D721Med (cell line): Measurements from ENCODE around the gene THOC5.
"Not testable (repeated sequence)": the region's sequence is repeated elsewhere in the genome, so short reads cannot be mapped to it uniquely, and the experiment has no call there.

Experiments
- DNase-seq: peaks from one replicate; pipeline ENCODE4 v3.0.0; 2011; ENCODE audit warnings: low spot score; ENCODE audit not compliant: insufficient read length
- FAIRE-seq: peaks from 2 replicates; lab custom pipeline; 2011; peaks lifted over from hg19 to GRCh38; lab: Jason Lieb, UNC
- CTCF ChIP-seq: IDR thresholded peaks from 2 replicates; pipeline ENCODE4 v1.5.1; 2012; ENCODE audit warnings: mild to moderate bottlenecking, control low read depth; ENCODE audit not compliant: insufficient read depth; ENCODE audit errors: missing control alignments

The THOC5 gene

GRCh38 chr22:29553351-29554224 lies at the start of gene THOC5:
TSS of gene THOC5 (minus strand) at chr22:29553757. CDS start at chr22:29549147, 4,610 bp downstream.
- TF ChIP-seq CTCF: peak; percentile 57
- DNase-seq: peak; percentile 63

GRCh38 chr22:29598684-29599020 lies 45.1 kb upstream of the THOC5 start:
- FAIRE-seq: no peak
- no peak for DNase-seq

More at GRCh38 chr22:29553351-29554224, at the start of gene THOC5:
- no peak for FAIRE-seq

GRCh38 chr22:29597871-29598683 lies 44.5 kb upstream of the THOC5 start:
- DNase-seq, FAIRE-seq: not testable (repeated sequence)

More at GRCh38 chr22:29598684-29599020, 45.1 kb upstream of the THOC5 start:
- TF ChIP-seq CTCF: no peak

- TF ChIP-seq CTCF: no peak
- no peak for DNase-seq
- FAIRE-seq: no peak
These were observed 42.9 kb upstream of the THOC5 start for GRCh38 chr22:29596408-29596807.

GRCh38 chr22:29594447-29594846 lies 40.9 kb upstream of the THOC5 start:
- not testable (repeated sequence) for FAIRE-seq

GRCh38 chr22:29593923-29594322 lies 40.4 kb upstream of the THOC5 start:
- DNase-seq (no peak), FAIRE-seq (no peak)
- TF ChIP-seq CTCF: no peak

More at GRCh38 chr22:29594447-29594846, 40.9 kb upstream of the THOC5 start:
- DNase-seq: not testable (repeated sequence)

- FAIRE-seq (no peak), DNase-seq (no peak)
- TF ChIP-seq CTCF: no peak
These were observed 34.6 kb upstream of the THOC5 start for GRCh38 chr22:29587938-29588699.

- FAIRE-seq, DNase-seq: not testable (repeated sequence)
These were observed 32.7 kb upstream of the THOC5 start for GRCh38 chr22:29586193-29586705.
